Skeletal muscle tissue (tissue), 4 donors: ENCODE data around the gene PNMA8A. TPM values are rescaled to one million over a fixed set of nuclear protein-coding genes. Genes with fewer than 3 reads are reported as not detected.

Experiments
- H3K27ac ChIP-seq: one replicate; pipeline ENCODE4 v1.7.0; 2013; ENCODE audit warnings: mild to moderate bottlenecking, low read depth, low read length, inconsistent platforms
- H3K27me3 ChIP-seq, 3 donors: one replicate each; pipeline ENCODE4 v1.7.0; 2013; ENCODE audit warnings: low read length in 3 of 3; ENCODE audit not compliant: control insufficient read depth in 3 of 3, insufficient read depth in 3 of 3
- H3K36me3 ChIP-seq, 3 donors: one replicate each; pipeline ENCODE4 v1.7.0; 2013; ENCODE audit warnings: low read length in 3 of 3; ENCODE audit not compliant: control insufficient read depth in 3 of 3, insufficient read depth in 3 of 3
- H3K4me1 ChIP-seq, 3 donors: one replicate each; pipeline ENCODE4 v1.7.0; 2013; ENCODE audit warnings: low read length in 3 of 3, mild to moderate bottlenecking in 3 of 3; ENCODE audit not compliant: control insufficient read depth in 3 of 3, insufficient read depth in 3 of 3
- H3K4me3 ChIP-seq, 3 donors: one replicate each; pipeline ENCODE4 v1.7.0; 2013; ENCODE audit warnings: low read length in 3 of 3
- H3K9ac ChIP-seq, 3 donors: one replicate each; pipeline ENCODE4 v1.7.0; 2013; ENCODE audit warnings: low read length in 3 of 3, mild to moderate bottlenecking in 3 of 3, moderate library complexity in 2 of 3, low read depth in 1 of 3
- H3K9me3 ChIP-seq, 3 donors: one replicate each; pipeline ENCODE4 v1.7.0; 2013; ENCODE audit warnings: low read length in 3 of 3; ENCODE audit not compliant: control insufficient read depth in 3 of 3
- total RNA-seq: library from RNA; depleted of rRNA; stranded (reverse); fragments of >200 nt; gene quantifications from one replicate; pipeline ENCODE4 v1.2.3, GENCODE V29; 2014
- donor health status: Osteomylitis.

Gene PNMA8A
- total RNA-seq, 1 donor from 2014 or later = 21.4 TPM

DNA sequence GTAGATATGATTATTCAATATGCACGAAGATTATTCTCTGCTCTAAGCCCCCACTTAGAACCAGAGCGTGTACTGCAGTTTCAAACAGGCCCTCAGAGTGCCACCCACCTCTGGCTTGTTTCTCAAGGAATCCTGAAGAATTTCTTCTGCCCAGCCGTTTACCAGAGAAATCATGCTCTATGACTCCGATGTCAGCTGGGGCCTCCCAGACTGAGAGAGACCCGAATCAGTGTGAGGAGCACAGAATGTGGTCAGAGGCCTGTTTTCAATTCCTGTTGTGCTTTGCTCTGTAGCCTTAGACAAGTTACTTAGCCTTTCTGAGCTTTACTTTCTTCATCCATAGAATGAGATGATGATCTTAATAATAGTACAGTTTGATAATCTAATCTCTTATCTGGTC, 48.2 kb downstream of the PNMA8A start:
- Histone ChIP-seq H3K27me3 (peaks cover 11 to 33% (median 27%) of the 10 kb centered on the region in 3 donors), H3K4me3 (no peak overlapping the region), H3K27ac (no peak overlapping the region), H3K36me3 (no peaks in the 10 kb centered on the region), H3K9ac (no peak overlapping the region), H3K9me3 (no peaks in the 10 kb centered on the region), H3K4me1 (peaks cover 0 to 7% (median 3%) of the 10 kb centered on the region in 3 donors)

- H3K27me3 ChIP-seq = peaks cover 9 to 25% (median 19%) of the 10 kb centered on the region in 3 donors
- no peak overlapping the region for H3K27ac ChIP-seq
- no peaks in the 10 kb centered on the region for H3K36me3 ChIP-seq
- H3K4me3 ChIP-seq = no peak overlapping the region
- no peaks in the 10 kb centered on the region for H3K9me3 ChIP-seq
- H3K9ac ChIP-seq = no peak overlapping the region
- H3K4me1 ChIP-seq = peaks cover 0 to 7% (median 3%) of the 10 kb centered on the region in 3 donors
These were observed 49.0 kb downstream of the PNMA8A start for GRCh38 chr19:46422344-46422743.

GRCh38 chr19:46420056-46420455, 51.3 kb downstream of the PNMA8A start:
- no peaks in the 10 kb centered on the region for H3K4me1 ChIP-seq

More at GRCh38 chr19:46420056-46420455, 51.3 kb downstream of the PNMA8A start:
- no peak overlapping the region for H3K4me3 ChIP-seq
- H3K27ac ChIP-seq = no peak overlapping the region
- H3K9me3 ChIP-seq = no peaks in the 10 kb centered on the region
- no peaks in the 10 kb centered on the region for H3K36me3 ChIP-seq
- no peak overlapping the region for H3K9ac ChIP-seq
- peaks cover 7 to 11% (median 10%) of the 10 kb centered on the region in 3 donors for H3K27me3 ChIP-seq

Other genes with a start within 250 kb of the PNMA8A start
- gene IGFL1, start 241.8 kb downstream of the PNMA8A start, total RNA-seq = not detected
- gene HIF3A, start 174.5 kb downstream of the PNMA8A start, total RNA-seq = 79.3 TPM
- gene PPP5C, start 124.5 kb downstream of the PNMA8A start, total RNA-seq = 44.4 TPM
- 67.8 TPM for gene CCDC8, start 58.0 kb downstream of the PNMA8A start, total RNA-seq
- gene PNMA8C, start 42.6 kb downstream of the PNMA8A start, total RNA-seq = 0.52 TPM
- 3.7 TPM for gene PNMA8B, start 24.3 kb upstream of the PNMA8A start, total RNA-seq
- gene CALM3, start 129.8 kb upstream of the PNMA8A start, total RNA-seq = 55.3 TPM
- gene PTGIR, start 153.5 kb upstream of the PNMA8A start, total RNA-seq = 3.1 TPM
- gene GNG8, start 164.6 kb upstream of the PNMA8A start, total RNA-seq = not detected
- 7.3 TPM for gene DACT3, start 189.6 kb upstream of the PNMA8A start, total RNA-seq
- 13.6 TPM for gene PRKD2, start 245.6 kb upstream of the PNMA8A start, total RNA-seq